Measurements from ENCODE around the gene PRR20E. TPM values are rescaled to one million over a fixed set of nuclear protein-coding genes. Genes with fewer than 3 reads are reported as not detected.

The PRR20E gene
- total RNA-seq, result not detected in 2 replicates

GRCh38 chr13:57166897-57167296 lies at the start of gene PRR20E:
Gene PRR20E (plus strand): TSS chr13:57167197. CDS start chr13:57167584, 387 bp downstream.

GRCh38 chr13:57140235-57140968 lies 26.6 kb upstream of the PRR20E start, which contains the start of gene PRR20A:
Gene PRR20A (plus strand): TSS chr13:57140918. CDS start chr13:57141305, 387 bp downstream.

GRCh38 chr13:57147188-57147587 lies 19.8 kb upstream of the PRR20E start, which contains the start of gene PRR20B:
Gene PRR20B (plus strand): TSS chr13:57147488. CDS start chr13:57147875, 387 bp downstream.

GRCh38 chr13:57153761-57154160 lies 13.2 kb upstream of the PRR20E start, which contains the start of gene PRR20C:
Gene PRR20C (plus strand): TSS chr13:57154061. CDS start chr13:57154448, 387 bp downstream.

GRCh38 chr13:57160332-57160731 lies 6.7 kb upstream of the PRR20E start, which contains the start of gene PRR20D:
Gene PRR20D (plus strand): TSS chr13:57160632. CDS start chr13:57161019, 387 bp downstream.

Other genes starting within 250 kb of the PRR20E start
- gene PRR20A, start 26.3 kb upstream of the PRR20E start, total RNA-seq, result not detected in 2 replicates
- gene PRR20B, start 19.7 kb upstream of the PRR20E start, total RNA-seq, result not detected in 2 replicates
- gene PRR20C, start 13.1 kb upstream of the PRR20E start, total RNA-seq, result not detected in 2 replicates
- gene PRR20D, start 6.6 kb upstream of the PRR20E start, total RNA-seq, result not detected in 2 replicates